GM21825 (cell line): Measurements from ENCODE around the gene BPIFB3.

ENCODE experiments used
- ATAC-seq: cut with Tn5 transposase; IDR thresholded peaks from one replicate; pipeline ENCODE4 v1.9.1; 2021; ENCODE audit warnings: mild to moderate bottlenecking, moderate library complexity; ENCODE audit not compliant: unreplicated experiment

BPIFB3 gene

DNA sequence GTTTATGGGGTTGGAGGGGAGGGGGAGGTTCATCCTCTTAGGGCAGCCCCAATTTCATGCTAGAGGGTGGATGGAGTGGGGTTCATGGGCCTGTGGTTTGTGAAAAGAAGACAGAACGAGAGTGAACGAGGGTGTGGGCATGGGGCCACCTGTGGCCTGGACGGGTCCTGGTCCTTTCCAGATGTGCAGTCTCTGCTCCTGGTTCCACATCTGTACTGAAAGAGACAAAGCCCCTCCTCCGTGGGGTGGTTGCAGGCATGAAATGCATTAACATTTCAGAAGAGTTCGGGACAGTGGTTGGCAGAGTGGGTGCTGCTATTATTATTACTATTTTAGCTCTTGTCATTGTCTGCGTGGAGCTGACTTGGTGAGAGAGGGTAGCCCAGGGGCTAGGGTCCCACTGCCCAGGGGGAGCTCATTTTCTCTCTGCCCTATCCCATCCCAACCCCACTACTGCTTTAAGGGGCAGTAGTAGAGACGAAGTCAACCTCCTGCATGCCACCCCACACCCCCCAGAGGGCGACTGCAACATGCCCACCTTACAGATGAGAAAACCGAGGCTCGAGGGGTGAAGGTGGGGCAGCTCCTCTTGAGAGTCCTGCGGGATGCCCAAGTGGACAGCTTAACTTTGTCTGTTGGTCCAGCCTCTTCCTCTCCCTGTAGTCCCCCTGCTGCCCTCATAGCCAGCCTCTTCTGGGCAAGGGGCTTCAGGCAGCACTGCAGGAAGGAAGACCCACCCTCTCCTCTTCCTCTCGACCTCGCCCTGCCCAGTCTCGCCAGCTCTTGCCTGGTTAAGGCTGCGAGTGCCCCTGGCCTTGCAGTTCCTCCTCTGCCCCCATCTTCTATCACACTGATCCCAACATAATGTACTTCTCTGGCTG is 37.8 kb upstream of the BPIFB3 start:
- no peak for ATAC-seq

DNA sequence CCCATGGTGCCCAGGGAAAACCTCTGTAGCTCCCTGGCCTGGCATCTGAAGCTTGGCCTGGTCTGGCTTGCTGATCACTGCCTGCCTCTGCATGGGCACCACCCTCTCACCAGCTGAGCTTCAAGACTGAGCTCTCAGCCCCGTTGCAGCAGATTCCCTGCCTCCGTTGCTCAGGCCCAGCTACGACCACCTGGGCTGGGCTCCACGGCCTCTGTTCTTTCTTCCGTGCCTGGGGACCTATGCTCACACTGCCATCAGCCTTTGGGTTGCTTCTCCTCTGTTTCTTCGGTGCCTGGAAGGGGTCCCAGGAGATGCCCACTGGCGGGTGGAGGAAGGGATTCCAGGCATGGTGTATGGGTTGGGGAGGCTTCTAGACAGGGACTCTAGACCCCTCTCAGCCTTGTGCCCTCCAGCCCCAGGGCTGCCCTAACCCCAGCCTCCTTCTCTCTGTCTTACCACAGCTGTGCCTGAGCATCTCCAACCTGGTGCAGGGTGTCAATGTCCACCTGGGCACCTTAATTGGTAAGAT is 37.1 kb upstream of the BPIFB3 start:
- no peak for ATAC-seq

DNA sequence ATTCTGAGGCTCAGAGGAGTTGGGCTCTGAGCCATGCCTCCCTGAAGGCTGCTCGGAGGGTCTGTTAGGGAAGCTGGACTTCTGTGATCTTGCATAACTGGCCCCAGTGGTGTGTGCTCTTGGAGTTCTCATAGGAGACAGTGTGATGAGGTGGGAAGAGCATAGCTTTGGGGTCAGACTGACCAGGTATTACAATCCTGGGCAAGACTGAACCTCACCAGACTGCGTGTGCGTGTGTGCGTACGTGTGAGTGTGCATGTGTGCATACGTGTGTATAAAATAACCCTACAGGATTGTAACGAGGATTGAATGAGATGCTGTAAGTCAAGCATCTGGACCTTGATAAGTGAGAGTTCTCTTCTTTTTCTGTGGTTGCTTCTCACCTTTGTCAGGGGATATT is 36.2 kb upstream of the BPIFB3 start:
- no peak for ATAC-seq

DNA sequence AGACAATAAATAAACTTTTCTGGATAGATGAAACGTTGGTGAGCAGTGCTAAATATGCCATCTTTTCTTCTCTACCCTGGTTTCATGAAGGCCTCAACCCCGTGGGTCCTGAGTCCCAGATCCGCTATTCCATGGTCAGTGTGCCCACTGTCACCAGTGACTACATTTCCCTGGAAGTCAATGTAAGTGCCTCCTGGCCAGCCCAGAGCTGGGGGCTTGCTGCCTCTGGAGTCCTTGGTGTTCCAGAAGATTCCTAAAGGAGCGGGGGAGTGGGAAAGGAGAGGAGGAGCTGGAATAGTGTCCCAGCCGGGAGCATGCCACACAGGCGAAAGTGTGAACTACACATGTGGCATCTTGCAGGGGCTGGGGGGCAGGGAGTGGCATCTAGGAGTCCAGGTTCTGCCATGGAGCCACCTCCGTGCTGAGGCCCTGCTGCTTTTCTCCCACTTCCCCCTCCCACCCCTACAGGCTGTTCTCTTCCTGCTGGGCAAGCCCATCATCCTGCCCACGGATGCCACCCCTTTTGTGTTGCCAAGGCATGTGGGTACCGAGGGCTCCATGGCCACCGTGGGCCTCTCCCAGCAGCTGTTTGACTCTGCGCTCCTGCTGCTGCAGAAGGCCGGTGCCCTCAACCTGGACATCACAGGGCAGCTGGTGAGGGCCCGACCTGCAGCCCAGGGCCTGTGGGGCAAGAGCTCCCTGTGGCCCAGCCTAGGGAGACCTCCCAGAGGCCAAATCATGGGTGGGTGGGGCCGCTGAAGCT is 35.4 kb upstream of the BPIFB3 start:
- no peak for ATAC-seq

DNA sequence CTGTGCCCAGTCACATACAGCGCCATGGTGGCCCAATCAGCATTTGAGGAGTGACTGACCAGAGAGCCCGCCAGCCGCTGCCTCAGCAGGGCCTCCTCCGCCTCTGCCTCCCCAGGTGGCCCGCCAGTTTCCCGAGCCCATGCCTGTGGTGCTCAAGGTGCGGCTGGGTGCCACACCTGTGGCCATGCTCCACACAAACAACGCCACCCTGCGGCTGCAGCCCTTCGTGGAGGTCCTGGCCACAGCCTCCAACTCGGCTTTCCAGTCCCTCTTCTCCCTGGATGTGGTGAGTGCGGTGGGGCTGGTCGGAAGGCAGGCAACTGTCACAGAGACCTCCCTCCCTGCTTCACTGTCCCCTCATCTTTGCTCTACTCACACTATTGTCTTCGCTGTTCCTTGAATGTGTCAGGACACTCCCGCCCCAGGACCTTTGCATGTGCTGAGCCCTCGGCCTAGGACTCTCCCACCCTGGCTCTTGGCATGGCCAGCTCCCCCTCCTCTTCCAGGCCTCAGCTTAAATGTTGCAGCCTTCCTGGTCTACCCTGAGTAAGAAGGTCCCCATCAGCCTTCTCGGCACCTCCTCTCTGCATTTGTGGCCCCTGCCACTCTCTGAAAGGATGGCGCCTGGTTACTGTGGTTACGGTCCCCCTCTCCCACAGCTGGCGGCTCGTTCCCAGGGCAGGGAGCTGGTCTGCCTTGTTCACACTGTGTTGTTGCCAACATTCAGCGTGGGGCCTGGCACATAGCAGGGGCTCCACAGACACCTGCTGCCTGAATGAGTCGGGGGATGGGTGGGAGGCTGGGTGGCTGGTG is 34.0 kb upstream of the BPIFB3 start:
- ATAC-seq = no peak

DNA sequence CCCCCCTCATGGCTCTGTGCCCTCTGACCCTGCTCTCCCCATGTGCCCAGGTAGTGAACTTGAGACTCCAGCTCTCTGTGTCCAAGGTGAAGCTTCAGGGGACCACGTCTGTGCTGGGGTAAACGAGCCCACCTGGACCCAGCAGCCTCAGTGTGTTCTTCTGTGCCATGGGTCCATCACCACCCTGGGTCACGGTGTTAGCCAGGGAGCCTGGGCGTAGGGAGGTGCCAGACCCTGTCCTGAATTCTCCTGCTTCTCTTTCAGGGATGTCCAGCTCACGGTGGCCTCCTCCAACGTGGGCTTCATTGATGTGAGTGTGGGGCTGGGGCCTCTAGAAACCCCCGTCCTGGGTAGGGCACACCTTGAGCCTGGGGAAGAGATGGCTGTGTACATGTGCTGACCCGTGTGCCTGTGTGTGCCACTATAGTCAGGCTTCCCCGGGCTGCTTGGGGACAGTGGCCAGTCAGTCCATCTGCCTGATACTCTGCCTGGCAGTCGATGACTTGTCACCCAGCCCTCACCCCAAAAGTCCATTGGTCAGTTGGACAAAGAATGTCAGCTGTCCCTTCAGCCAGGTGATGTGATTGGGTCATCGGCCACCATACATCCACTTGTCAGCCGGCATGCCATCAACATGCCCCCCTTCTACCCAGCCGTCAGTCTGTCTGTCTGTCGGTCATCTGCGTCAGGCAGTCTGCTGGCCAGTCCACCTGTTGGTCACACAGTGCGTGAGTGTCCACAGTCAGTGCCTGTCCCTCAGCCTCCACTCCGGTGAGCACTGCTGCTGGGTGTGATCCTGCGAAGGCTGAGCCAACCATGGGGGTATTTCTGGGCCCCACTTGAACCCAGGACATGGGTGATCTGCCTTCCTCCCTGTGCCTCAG is 33.2 kb upstream of the BPIFB3 start:
- ATAC-seq = no peak

DNA sequence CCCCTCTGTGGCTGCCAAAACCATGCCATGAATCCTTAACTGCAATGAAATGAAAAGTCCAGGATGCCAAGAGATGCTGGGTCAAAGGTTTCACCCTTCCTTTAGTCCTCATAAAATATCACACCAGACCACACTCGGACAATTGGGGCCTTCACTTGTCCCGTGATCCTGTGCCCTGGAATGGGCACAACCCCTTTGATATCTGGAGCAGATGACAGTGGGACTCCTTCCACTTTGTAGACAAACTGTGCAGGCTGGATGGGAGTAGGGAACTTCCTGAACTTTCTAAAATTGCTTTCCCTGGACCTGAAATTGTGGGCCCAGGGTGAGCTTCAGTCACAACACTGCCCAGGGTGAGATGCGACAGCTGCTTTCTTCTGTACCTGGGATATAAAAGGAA is 31.8 kb upstream of the BPIFB3 start:
- ATAC-seq = no peak

DNA sequence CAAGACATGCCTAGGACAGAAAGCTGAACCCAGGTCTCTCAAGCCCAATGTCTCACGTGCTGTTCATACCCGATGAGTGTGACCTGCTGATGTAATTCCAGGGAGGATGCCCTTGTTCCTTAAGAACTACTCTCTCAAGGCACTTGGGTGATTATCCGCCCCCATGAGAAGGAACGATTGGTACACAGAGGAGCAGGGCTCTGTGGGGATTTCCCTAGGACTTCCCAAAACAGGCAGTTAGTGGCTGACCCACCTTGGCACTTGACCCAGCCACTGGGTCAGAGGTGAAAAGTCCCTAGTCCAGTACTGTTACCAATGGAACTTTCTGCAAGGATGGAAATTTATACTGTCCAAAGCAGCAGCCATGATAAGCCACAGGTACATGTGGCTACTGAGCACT is 31.4 kb upstream of the BPIFB3 start:
- ATAC-seq = no peak

DNA sequence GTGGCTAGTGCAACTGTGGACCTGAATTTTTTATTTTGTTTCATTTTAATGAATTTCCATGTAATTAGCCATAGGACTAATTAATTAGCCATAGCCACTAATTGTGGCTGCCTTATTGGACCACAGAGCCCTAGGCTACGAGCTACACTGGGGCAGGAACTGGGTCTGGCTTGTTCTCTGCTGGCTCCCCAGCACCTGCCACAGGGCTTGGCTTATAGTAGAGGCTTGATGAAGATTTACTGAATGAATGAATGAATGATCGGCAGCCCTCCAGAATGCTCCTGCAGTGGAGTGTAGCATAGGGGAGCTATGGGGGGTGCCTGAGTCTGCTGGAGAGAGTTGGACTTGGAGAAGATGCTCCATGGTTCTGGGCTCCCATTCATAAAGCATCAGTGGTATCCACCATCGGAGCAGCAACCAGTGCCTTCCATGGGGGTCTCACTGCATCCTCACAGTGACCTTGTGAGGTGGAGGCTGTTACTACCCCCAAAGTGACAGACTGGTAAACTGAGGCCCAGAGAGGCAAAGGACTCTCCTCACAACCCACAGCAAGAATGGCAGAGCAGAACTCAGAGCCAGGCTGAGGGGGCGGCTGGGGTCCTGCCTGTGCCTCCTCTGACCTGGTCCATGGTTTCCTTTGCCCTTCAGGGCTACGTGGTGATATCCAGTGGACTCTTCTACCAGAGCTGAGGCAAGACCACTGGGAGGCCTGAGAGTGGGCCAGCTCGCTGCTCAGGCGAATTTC is 30.8 kb upstream of the BPIFB3 start:
- ATAC-seq = no peak

DNA sequence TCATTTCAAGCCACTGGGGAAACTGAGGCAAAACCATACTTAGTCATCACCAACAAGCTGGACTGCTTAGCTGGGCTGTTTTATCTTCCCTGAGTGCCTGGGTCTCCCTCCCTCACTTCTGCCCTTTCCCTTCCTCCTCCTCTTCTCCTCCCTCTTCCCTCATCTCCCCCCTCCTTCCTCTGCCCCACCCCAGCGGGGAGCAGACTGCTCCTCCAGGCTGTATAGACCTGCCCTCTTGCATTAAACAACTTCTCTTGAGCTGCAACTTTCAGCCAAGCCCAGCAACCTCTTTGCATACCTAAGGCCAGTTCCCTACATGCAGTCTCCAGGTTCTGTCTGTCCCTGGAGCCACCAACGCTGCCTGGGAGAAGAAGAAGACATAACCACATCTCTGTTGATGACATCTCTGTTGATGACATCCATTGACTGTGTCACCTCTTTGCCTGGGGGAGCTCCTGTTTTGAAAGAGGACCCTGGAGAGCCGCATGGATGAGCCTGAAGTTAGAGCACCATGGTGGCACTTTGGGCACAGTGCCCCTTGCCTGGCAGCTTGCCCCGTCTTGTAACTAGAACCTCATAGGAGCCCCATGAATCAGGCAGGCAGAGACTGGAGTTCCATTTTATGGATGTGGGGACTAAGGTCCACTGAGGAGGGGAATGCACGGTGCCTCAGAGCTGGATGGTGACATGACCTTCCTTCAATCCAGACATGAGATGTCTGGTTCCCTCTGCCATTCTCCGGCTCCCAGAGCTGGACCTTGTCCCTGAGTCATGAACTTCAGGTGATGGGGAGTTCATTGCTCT is 30.1 kb upstream of the BPIFB3 start:
- ATAC-seq = no peak

DNA sequence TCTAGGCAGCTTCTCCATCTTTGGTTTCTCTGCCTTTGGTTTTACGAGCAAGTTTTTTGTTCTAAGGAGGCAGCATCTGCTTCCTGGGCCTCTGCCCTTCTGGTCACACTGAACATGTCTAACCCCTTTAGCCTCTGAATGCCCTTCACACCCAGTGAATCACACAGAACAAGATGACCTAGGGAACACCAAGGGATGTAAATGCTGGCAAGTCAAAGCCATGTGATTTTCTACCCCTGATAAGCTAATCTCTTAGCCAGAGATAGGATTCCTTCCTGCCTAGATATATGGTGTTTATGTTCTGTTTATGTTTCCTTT is 29.5 kb upstream of the BPIFB3 start:
- ATAC-seq = no peak

DNA sequence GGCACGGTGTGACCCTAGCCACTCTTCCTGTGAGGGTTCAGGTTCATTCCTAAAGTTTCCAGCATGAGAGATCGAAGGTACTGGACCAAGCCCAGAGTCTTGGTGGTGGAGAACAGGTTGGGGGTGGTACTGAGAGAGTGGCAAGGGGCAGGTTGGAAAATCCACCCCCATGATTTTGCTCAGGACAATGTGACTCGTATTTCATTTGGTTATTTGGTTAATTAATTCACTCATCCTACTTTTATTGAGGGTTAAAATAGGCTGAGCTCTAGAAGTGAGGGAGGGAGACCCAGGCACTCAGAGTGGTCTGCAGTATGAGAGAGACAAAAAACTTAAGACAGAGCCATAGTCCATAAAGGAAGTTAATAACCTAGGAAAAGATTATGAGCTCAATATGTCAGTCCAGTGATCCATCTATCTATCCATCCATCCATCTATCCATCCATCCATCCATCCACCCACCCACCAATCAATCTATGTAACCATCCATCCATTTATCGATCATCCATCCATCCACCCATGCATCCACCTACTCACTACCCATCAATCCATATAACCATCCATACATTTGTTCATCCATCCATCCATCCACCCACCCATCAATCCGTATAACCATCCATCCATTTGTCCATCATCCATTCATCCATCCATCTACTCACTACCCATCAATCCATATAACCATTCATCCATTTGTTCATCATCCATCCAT is 28.9 kb upstream of the BPIFB3 start:
- no peak for ATAC-seq

DNA sequence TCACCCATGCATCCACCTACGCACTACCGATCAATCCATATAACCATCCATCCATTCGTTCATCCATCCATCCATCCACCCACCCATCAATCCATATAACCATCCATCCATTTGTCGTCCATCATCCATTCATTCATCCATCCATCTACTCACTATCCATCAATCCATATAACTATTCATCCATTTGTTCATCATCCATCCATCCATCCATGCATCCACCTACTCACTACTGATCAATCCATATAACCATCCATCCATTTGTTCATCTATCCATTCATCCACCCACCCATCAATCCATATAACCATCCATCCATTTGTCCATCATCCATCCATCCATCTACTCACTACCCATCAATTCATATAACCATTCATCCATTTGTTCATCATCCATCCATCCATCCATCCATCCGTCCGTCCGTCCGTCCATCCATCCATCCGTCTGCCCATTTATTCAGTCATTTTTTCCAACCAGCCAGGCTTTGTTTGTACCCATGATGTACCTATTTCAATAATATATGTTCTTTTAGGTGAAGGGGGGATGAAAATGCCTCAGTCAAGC is 28.3 kb upstream of the BPIFB3 start:
- ATAC-seq = no peak

DNA sequence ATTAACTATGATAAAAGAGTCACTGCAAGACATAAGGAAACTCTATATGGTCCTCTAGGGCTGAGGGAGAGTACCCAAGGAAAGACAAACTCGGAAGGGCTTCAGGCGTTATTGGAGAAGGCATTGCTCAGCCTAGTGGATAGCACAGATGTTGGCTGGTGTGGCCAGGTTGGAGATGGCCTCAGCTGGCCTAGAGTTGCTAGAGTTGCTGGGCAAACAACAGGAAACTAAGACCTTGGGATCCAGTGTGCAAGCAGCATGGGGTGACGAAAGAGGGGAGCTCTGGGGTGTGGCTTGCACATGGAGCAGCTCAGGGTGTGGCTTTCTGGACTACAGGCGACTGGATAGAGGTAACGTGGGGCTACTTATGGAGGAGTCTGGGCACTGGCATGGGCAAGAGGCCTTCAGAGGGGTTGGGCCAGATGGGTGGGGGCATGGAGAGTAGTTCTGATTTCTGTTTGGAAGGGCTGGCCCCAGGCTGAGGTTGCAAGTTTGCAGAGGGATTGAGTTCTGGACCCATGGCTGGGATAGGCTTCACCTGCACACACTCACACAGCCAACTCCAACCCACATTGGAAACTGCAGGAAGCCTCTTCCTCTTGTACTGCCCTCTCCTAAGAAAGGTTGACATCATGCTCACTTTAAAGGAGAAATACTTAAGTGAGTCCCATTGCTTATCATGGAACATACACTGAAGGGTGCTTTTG is 27.5 kb upstream of the BPIFB3 start:
- ATAC-seq = no peak

DNA sequence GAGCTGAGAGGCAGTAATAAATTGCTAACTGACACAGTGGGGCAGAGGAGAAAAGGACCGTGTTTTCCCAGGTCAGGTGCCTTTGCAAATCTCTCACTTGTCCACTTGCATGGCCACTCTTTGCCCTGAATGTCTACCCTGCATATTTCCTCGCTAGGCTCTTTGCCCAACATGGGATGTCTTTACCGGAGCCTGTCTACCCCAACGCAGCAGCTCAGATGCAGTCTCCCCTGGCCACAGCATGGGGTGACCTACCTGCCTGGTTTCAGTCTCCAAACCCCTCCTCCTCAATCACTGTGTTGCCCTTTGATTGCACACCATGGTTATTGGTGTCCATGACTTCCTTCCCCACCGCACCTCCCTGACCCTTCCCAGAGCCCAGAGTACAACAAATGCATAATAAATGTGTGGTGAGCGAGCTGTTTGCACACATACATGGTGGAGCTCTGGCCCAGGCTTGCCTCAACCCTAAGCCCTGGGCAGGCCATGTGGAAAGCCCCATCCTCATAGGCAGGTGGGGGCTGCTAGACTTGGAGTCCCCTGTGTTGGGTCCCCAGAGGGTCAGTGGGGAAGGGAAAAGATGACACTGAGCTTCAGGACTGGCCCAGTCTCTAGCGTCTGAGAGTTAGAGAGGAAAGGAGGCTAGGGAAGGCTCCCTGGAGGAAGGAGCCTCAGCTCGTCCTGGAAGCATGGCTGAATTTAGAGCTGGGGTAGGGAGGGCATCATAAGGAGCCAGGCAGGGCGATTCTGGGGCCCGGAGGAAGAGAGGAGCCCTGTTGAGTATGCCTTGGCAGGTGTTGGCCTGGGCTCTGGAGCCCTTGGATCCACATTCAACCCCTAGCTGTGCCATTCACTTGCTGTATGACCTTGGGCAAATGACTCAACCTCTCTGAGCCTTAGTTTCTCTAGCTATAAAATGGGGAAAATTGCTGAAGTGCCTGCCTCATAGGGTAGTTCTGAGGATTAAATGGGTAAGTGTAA is 26.6 kb upstream of the BPIFB3 start:
- no peak for ATAC-seq
